ENCODE measurements around the gene CD52. TPM values are rescaled to one million over a fixed set of nuclear protein-coding genes. Genes with fewer than 3 reads are reported as not detected.

Gene CD52
- total and polyA plus RNA-seq, 2 of the 13 experiments (the other 11 are each of a cell fraction or from before 2014, with no cell fraction given): 0.32 TPM; not detected in 1

- TF ChIP-seq NPAS2 (CRISPR knock-in tag; IDR thresholded peaks at IDR 0.05; ENCODE audit: borderline replicate concordance): no peak
- peak; percentile 73; the same call in 1 of the 2 replicates for TF ChIP-seq TBX2 (CRISPR knock-in tag; IDR thresholded peaks at IDR 0.05; ENCODE audit: borderline replicate concordance)
- TF ChIP-seq, protein P1, sequence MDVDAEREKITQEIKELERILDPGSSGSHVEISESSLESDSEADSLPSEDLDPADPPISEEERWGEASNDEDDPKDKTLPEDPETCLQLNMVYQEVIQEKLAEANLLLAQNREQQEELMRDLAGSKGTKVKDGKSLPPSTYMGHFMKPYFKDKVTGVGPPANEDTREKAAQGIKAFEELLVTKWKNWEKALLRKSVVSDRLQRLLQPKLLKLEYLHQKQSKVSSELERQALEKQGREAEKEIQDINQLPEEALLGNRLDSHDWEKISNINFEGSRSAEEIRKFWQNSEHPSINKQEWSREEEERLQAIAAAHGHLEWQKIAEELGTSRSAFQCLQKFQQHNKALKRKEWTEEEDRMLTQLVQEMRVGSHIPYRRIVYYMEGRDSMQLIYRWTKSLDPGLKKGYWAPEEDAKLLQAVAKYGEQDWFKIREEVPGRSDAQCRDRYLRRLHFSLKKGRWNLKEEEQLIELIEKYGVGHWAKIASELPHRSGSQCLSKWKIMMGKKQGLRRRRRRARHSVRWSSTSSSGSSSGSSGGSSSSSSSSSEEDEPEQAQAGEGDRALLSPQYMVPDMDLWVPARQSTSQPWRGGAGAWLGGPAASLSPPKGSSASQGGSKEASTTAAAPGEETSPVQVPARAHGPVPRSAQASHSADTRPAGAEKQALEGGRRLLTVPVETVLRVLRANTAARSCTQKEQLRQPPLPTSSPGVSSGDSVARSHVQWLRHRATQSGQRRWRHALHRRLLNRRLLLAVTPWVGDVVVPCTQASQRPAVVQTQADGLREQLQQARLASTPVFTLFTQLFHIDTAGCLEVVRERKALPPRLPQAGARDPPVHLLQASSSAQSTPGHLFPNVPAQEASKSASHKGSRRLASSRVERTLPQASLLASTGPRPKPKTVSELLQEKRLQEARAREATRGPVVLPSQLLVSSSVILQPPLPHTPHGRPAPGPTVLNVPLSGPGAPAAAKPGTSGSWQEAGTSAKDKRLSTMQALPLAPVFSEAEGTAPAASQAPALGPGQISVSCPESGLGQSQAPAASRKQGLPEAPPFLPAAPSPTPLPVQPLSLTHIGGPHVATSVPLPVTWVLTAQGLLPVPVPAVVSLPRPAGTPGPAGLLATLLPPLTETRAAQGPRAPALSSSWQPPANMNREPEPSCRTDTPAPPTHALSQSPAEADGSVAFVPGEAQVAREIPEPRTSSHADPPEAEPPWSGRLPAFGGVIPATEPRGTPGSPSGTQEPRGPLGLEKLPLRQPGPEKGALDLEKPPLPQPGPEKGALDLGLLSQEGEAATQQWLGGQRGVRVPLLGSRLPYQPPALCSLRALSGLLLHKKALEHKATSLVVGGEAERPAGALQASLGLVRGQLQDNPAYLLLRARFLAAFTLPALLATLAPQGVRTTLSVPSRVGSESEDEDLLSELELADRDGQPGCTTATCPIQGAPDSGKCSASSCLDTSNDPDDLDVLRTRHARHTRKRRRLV (CRISPR knock-in tag; IDR thresholded peaks at IDR 0.05): no peak
- no peak for TF ChIP-seq JARID2 (CRISPR knock-in tag; IDR thresholded peaks at IDR 0.05; ENCODE audit: insufficient replicate concordance)
- TF ChIP-seq ZNF333 (CRISPR knock-in tag; IDR thresholded peaks at IDR 0.05; ENCODE audit: borderline replicate concordance): 0 out of 2 replicates have a peak, but pooled peaks have one; percentile 23
- TF ChIP-seq POLR2A (IDR thresholded peaks at IDR 0.05; ENCODE audit: insufficient read depth in 1 of 2, low read depth in 2 of 2, low read length in 2 of 2): peak; percentile 51 to 77
- TF ChIP-seq, protein P2, sequence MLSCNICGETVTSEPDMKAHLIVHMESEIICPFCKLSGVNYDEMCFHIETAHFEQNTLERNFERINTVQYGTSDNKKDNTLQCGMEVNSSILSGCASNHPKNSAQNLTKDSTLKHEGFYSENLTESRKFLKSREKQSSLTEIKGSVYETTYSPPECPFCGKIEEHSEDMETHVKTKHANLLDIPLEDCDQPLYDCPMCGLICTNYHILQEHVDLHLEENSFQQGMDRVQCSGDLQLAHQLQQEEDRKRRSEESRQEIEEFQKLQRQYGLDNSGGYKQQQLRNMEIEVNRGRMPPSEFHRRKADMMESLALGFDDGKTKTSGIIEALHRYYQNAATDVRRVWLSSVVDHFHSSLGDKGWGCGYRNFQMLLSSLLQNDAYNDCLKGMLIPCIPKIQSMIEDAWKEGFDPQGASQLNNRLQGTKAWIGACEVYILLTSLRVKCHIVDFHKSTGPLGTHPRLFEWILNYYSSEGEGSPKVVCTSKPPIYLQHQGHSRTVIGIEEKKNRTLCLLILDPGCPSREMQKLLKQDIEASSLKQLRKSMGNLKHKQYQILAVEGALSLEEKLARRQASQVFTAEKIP (CRISPR knock-in tag; IDR thresholded peaks at IDR 0.05; ENCODE audit: borderline replicate concordance): no peak
- TF ChIP-seq, protein P3, sequence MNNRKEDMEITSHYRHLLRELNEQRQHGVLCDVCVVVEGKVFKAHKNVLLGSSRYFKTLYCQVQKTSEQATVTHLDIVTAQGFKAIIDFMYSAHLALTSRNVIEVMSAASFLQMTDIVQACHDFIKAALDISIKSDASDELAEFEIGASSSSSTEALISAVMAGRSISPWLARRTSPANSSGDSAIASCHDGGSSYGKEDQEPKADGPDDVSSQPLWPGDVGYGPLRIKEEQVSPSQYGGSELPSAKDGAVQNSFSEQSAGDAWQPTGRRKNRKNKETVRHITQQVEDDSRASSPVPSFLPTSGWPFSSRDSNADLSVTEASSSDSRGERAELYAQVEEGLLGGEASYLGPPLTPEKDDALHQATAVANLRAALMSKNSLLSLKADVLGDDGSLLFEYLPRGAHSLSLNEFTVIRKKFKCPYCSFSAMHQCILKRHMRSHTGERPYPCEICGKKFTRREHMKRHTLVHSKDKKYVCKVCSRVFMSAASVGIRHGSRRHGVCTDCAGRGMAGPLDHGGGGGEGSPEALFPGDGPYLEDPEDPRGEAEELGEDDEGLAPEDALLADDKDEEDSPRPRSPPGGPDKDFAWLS (CRISPR knock-in tag; IDR thresholded peaks at IDR 0.05; ENCODE audit: borderline replicate concordance): 0 out of 2 replicates have a peak, but pooled peaks have one; percentile 87
- TF ChIP-seq RBAK (CRISPR knock-in tag; IDR thresholded peaks at IDR 0.05): no peak
- no peak for TF ChIP-seq KDM6A (CRISPR knock-in tag; IDR thresholded peaks at IDR 0.05; ENCODE audit: low read depth)
- TF ChIP-seq ZNF558 (CRISPR knock-in tag; IDR thresholded peaks at IDR 0.05; ENCODE audit: borderline replicate concordance): no peak
- peak; percentile 69; the same call in 1 of the 2 replicates for TF ChIP-seq ZNF574 (CRISPR knock-in tag; IDR thresholded peaks at IDR 0.05)
- peak; percentile 28 for TF ChIP-seq ZNF274 (CRISPR knock-in tag; IDR thresholded peaks at IDR 0.05)
- TF ChIP-seq ZNF24 (IDR thresholded peaks at IDR 0.05): no peak
- TF ChIP-seq ZNF547 (CRISPR knock-in tag; IDR thresholded peaks at IDR 0.05): peak; percentile 42; the same call in 1 of the 2 replicates
- no peak for TF ChIP-seq ZNF33B (CRISPR knock-in tag; IDR thresholded peaks at IDR 0.05)
- peak; percentile 91 for TF ChIP-seq ZNF879 (CRISPR knock-in tag; IDR thresholded peaks at IDR 0.05)
These were observed 38.1 kb upstream of the CD52 start, which contains the start of gene SH3BGRL3 (continued) for GRCh38 chr1:26279456-26280332.

Measured in HepG2 (cell line).